Measurements from ENCODE around the gene OR5K4. TPM values are rescaled to one million over a fixed set of nuclear protein-coding genes. Genes with fewer than 3 reads are reported as not detected.
A peak's percentile ranks its signal among the peaks of the same experiment; 100 is the strongest.

Gene OR5K4
- total RNA-seq, 6 donors from 2014 or later = not detected

- ATAC-seq (ENCODE audit: low FRiP score in 2 of 2) (no peak), DNase-seq (no peak)
- Histone ChIP-seq H3K36me3 (no peaks in the 10 kb centered on the region), H3K4me1 (no peaks in the 10 kb centered on the region), H3K9me3 (no peaks in the 10 kb centered on the region), H3K27me3 (no peaks in the 10 kb centered on the region), H3K4me3 (no peak overlapping the region), H3K27ac (no peak overlapping the region)
- TF ChIP-seq CTCF (IDR thresholded peaks at IDR 0.05) (no peak), EP300 (IDR thresholded peaks at IDR 0.05) (no peak)
- WGBS, 2 donors = 74 to 78% methylated on average over 12 of the region's 12 CpGs
Observed at GRCh38 chr3:98325055-98325454, 28.6 kb upstream of the OR5K4 start.

- no peak overlapping the region for H3K27ac ChIP-seq
- ATAC-seq (ENCODE audit: low FRiP score in 2 of 2) = no peak
- WGBS, 2 donors = 56 to 59% methylated on average over 2 of the region's 2 CpGs
- no peaks in the 10 kb centered on the region for H3K27me3 ChIP-seq
- H3K4me1 ChIP-seq = no peaks in the 10 kb centered on the region
- TF ChIP-seq POLR2A (IDR thresholded peaks at IDR 0.05) (no peak), POLR2AphosphoS5 (IDR thresholded peaks at IDR 0.05) (no peak), CTCF (IDR thresholded peaks at IDR 0.05) (no peak), EP300 (IDR thresholded peaks at IDR 0.05) (no peak)
- H3K9me3 ChIP-seq = no peaks in the 10 kb centered on the region
- DNase-seq = no peak
- H3K4me3 ChIP-seq = no peak overlapping the region
- H3K36me3 ChIP-seq = no peaks in the 10 kb centered on the region
Observed at GRCh38 chr3:98326105-98326893, 27.4 kb upstream of the OR5K4 start.

DNA sequence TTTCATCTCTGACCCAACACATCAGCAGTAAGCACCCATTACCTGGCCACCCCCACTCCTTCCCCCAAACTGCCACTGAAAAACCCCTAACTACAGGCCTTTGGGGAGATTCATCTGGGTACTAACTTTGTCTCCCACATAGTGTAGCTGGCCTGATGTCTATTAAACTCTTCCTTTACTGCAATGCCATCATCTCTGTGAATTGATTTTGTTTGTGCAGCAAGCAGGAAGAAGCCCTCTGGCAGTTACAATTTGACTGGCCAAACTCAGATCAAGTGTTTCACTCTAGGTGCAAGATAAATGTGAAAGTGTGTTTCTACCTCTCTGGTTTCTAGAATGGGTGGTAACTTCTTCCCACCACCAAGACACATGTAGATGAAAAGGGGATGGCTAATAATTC is 26.7 kb upstream of the OR5K4 start:
- no peaks in the 10 kb centered on the region for H3K4me1 ChIP-seq
- ATAC-seq (ENCODE audit: low FRiP score in 2 of 2) (no peak), DNase-seq (no peak)
- no peak overlapping the region for H3K4me3 ChIP-seq
- H3K27ac ChIP-seq = no peak overlapping the region
- H3K27me3 ChIP-seq = no peaks in the 10 kb centered on the region
- no peak for TF ChIP-seq CTCF (IDR thresholded peaks at IDR 0.05)
- no peak for TF ChIP-seq POLR2A (IDR thresholded peaks at IDR 0.05)
- TF ChIP-seq EP300 (IDR thresholded peaks at IDR 0.05) = no peak
- no peak for TF ChIP-seq POLR2AphosphoS5 (IDR thresholded peaks at IDR 0.05)
- no peaks in the 10 kb centered on the region for H3K9me3 ChIP-seq
- no peaks in the 10 kb centered on the region for H3K36me3 ChIP-seq

DNA sequence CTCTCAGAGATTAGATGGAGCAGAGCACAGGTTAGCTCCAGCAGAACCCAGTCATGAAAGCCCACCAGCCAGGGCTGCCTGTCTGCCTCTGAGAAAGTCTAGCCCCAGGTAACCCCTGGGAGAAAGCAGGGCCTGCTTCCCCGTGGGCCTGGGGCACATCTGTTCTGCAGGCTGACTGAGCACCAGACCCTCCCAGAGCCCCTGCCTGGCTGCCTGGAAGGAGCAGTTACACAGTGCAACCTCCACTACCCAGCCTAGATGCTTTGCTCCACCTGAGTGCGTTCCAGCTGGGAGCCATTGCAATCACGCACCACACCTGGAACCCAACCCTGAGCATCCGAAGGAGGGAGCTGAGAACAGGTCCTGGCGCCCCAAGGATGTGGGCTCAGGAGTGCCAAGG is 24.7 kb upstream of the OR5K4 start:
- TF ChIP-seq EP300 (IDR thresholded peaks at IDR 0.05) = no peak
- no peak for TF ChIP-seq POLR2A (IDR thresholded peaks at IDR 0.05)
- no peak for TF ChIP-seq POLR2AphosphoS5 (IDR thresholded peaks at IDR 0.05)
- TF ChIP-seq CTCF (IDR thresholded peaks at IDR 0.05) = no peak
- Histone ChIP-seq H3K9me3 (no peaks in the 10 kb centered on the region), H3K4me1 (no peaks in the 10 kb centered on the region), H3K36me3 (no peaks in the 10 kb centered on the region), H3K27me3 (no peaks in the 10 kb centered on the region), H3K27ac (no peak overlapping the region), H3K4me3 (no peak overlapping the region)
- ATAC-seq (ENCODE audit: low FRiP score in 2 of 2) = peak; percentile 12 to 46
- WGBS, 2 donors = 50 to 66% methylated on average over 2 to 5 of the region's 5 CpGs
- DNase-seq = peak in 1 of 2 donors; percentile 8
